HG03060 (cell line): ENCODE data around the gene LRRC2.
"Not testable (repeated sequence)": the region's sequence is repeated elsewhere in the genome, so short reads cannot be mapped to it uniquely, and the experiment has no call there.

Experiments
- ATAC-seq: cut with Tn5 transposase; IDR thresholded peaks from one replicate; pipeline ENCODE4 v1.9.1; 2021; ENCODE audit warnings: low read depth, moderate number of reproducible peaks; ENCODE audit not compliant: unreplicated experiment

The LRRC2 gene

DNA sequence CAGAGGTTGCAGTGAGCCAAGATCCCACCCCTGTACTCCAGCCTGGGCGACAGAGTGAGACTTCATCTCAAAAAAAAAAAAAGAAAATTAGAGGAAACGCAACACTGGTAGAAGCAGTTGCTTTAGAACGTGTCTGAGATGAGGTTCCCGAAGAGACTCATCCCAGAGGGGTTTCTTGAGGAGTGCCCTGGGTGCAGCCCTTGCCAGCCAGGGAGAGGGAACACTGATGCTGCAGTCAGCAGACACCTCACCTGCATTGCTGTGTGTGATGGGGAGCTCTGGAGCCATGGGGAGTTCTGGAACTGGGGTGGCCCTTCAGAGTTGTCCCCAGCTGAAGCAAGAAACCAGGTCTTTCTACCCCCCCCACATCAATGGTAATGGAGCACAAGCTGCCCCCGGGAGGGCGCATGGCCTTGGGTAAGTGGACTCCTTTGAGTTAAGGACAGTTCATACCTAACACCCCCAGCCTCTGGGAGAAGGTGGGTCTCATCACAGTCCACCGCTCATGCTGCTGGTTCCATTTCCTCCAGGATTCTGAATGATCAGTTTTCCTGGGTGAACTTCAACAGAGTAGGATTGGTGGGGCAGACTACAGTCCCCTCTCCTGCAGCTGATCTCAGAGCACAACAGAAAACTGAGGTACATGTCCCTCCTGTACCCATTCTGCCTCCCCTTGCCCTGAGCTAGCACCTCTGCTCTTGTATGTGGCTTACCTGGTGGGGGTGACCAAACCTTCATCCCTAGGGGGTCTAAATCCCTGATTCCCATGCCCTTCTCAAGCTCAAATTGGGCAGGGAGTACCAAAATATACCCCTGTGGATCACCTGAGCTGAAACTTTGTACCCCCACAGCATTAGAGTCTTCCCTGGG, 18.7 kb upstream of the LRRC2 start:
- no peak for ATAC-seq

DNA sequence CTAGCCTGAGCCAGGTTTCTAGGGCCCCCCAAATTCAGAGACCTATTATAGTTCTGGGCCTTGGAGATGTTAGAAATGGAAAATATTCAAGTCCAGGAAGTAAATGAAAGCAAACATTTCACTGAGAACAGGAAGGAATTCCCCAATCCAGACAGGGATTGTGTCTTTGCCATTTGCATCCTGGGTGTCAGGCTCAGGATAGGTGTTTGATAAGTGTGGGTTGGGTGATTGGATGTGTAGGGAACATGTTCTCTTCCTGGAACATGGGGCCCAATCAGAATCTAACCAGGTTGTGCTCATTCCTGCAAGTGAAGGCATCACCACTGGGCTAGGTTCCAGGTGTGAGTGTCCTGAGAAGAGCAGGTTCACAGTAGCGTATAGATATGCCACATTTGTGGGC, 14.6 kb upstream of the LRRC2 start:
- ATAC-seq: no peak

DNA sequence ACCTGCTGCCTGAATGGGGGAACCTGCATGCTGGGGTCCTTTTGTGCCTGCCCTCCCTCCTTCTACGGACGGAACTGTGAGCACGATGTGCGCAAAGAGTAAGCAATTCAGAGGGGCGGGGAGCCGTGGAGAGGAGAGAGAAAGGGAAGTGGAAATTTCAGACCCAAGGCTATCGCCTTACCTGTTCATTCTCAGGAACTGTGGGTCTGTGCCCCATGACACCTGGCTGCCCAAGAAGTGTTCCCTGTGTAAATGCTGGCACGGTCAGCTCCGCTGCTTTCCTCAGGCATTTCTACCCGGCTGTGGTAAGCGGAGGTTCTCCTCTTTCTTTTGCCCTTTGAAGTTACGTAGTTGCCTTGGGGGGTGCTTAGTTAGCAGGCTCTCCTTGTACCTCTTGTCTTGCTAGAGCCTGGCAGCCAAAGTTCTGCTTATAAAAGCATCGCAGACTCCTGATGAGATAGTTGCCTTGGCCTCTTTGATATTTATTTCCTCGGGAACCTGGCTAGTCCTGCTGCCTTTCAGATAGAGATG, 13.7 kb upstream of the LRRC2 start:
- no peak for ATAC-seq

- no peak for ATAC-seq
Observed at GRCh38 chr3:46578973-46579755, 13.1 kb upstream of the LRRC2 start.

DNA sequence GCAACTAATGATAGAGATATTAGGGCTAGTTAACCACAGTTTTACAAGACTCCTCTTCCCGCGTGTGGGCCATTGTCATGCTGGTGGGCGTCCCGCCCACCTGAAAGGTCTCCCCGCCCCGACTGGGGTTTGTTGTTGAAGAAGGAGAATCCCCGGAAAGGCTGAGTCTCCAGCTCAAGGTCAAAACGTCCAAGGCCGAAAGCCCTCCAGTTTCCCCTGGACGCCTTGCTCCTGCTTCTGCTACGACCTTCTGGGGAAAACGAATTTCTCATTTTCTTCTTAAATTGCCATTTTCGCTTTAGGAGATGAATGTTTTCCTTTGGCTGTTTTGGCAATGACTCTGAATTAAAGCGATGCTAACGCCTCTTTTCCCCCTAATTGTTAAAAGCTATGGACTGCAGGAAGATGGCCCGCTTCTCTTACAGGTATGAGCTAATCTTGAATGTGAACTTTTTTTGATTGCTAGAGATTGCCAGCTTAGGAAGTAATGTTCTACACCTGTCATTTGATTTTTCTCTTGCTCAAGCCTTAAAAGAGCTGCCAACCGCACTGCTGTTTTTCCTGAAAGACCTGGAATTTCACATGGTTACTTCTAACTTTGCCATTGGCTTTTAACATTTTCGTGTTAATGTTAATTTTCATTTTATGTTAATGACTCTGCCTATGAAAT, 11.6 kb upstream of the LRRC2 start:
- not testable (repeated sequence) for ATAC-seq

GRCh38 chr3:46576879-46577278, 10.8 kb upstream of the LRRC2 start:
- no peak for ATAC-seq

- no peak for ATAC-seq
Observed at GRCh38 chr3:46576386-46576785, 10.3 kb upstream of the LRRC2 start.

- ATAC-seq: no peak
Observed at GRCh38 chr3:46575577-46576222, 9.6 kb upstream of the LRRC2 start.

GRCh38 chr3:46574881-46575576, 8.9 kb upstream of the LRRC2 start:
- ATAC-seq: no peak

- ATAC-seq: no peak
Observed at GRCh38 chr3:46574243-46574646, 8.1 kb upstream of the LRRC2 start.

- ATAC-seq: no peak
Observed at GRCh38 chr3:46573701-46574100, 7.6 kb upstream of the LRRC2 start.

GRCh38 chr3:46571684-46572083, 5.6 kb upstream of the LRRC2 start:
- no peak for ATAC-seq

GRCh38 chr3:46565607-46566039, 479 bp downstream of the LRRC2 start:
- ATAC-seq: no peak

GRCh38 chr3:46565077-46565476, 1.0 kb downstream of the LRRC2 start:
- ATAC-seq: no peak

GRCh38 chr3:46564190-46565021, 1.7 kb downstream of the LRRC2 start:
- ATAC-seq: no peak

- ATAC-seq: no peak
Observed at GRCh38 chr3:46561951-46562350, 4.2 kb downstream of the LRRC2 start.

DNA sequence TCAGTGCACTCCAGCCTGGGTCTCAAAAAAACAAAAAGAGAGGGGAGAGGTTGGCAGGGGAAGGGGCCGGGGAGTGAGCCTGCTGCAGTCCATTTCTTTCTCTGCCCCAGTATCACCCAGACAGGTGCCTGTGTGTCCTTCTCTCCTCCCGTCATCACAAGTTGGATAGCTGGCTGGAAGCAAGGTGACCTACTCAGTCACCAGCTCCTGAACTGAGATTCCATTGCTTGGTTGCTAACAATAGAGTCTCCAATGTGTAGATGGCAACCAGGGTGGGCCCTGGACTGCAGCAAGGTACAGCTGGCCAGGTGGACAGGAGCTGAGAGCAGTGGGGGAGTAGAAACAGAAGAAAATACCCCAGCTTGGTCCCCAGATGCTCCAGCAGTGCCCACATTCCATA, 4.6 kb downstream of the LRRC2 start:
- no peak for ATAC-seq

GRCh38 chr3:46559091-46559704, 6.9 kb downstream of the LRRC2 start:
- ATAC-seq: no peak
